Measurements from ENCODE around the gene ARL14EP. TPM values are rescaled to one million over a fixed set of nuclear protein-coding genes. Genes with fewer than 3 reads are reported as not detected.

The ARL14EP gene
- total RNA-seq, 1 donor from 2014 or later, result 27.1 TPM

GRCh38 chr11:30345644-30346043 lies 22.7 kb downstream of the ARL14EP start:
- no peak for DNase-seq (ENCODE audit: low read depth)
- Histone ChIP-seq H3K27me3 (ENCODE audit: control insufficient read depth, insufficient read depth, low read length) (no peaks in the 10 kb centered on the region), H3K4me3 (ENCODE audit: low read depth, low read length) (no peak overlapping the region), H3K36me3 (ENCODE audit: control insufficient read depth, insufficient read depth, low read length) (no peaks in the 10 kb centered on the region)
- no peak for TF ChIP-seq CTCF (IDR thresholded peaks at IDR 0.05; ENCODE audit: insufficient read depth, low read length, poor library complexity, severe bottlenecking)

- Histone ChIP-seq H3K36me3 (ENCODE audit: control insufficient read depth, insufficient read depth, low read length) (no peaks in the 10 kb centered on the region), H3K27me3 (ENCODE audit: control insufficient read depth, insufficient read depth, low read length) (no peaks in the 10 kb centered on the region), H3K4me3 (ENCODE audit: low read depth, low read length) (no peak overlapping the region)
- DNase-seq (ENCODE audit: low read depth), result peak; percentile 14
- peak; percentile 50 for TF ChIP-seq CTCF (IDR thresholded peaks at IDR 0.05; ENCODE audit: insufficient read depth, low read length, poor library complexity, severe bottlenecking)
Measured at GRCh38 chr11:30346068-30346688, 23.3 kb downstream of the ARL14EP start.

- TF ChIP-seq CTCF (IDR thresholded peaks at IDR 0.05; ENCODE audit: insufficient read depth, low read length, poor library complexity, severe bottlenecking), result no peak
- no peak for DNase-seq (ENCODE audit: low read depth)
- no peak overlapping the region for H3K4me3 ChIP-seq (ENCODE audit: low read depth, low read length)
- no peaks in the 10 kb centered on the region for H3K27me3 ChIP-seq (ENCODE audit: control insufficient read depth, insufficient read depth, low read length)
- no peaks in the 10 kb centered on the region for H3K36me3 ChIP-seq (ENCODE audit: control insufficient read depth, insufficient read depth, low read length)
Measured at GRCh38 chr11:30348035-30348434, 25.1 kb downstream of the ARL14EP start.

- Histone ChIP-seq H3K27me3 (ENCODE audit: control insufficient read depth, insufficient read depth, low read length) (no peaks in the 10 kb centered on the region), H3K36me3 (ENCODE audit: control insufficient read depth, insufficient read depth, low read length) (no peaks in the 10 kb centered on the region), H3K4me3 (ENCODE audit: low read depth, low read length) (no peak overlapping the region)
- TF ChIP-seq CTCF (IDR thresholded peaks at IDR 0.05; ENCODE audit: insufficient read depth, low read length, poor library complexity, severe bottlenecking), result no peak
- DNase-seq (ENCODE audit: low read depth), result no peak
Measured at GRCh38 chr11:30349885-30350284, 27.0 kb downstream of the ARL14EP start.

GRCh38 chr11:30350384-30350783 lies 27.5 kb downstream of the ARL14EP start:
- no peak overlapping the region for H3K4me3 ChIP-seq (ENCODE audit: low read depth, low read length)
- H3K27me3 ChIP-seq (ENCODE audit: control insufficient read depth, insufficient read depth, low read length), result no peaks in the 10 kb centered on the region
- no peak for TF ChIP-seq CTCF (IDR thresholded peaks at IDR 0.05; ENCODE audit: insufficient read depth, low read length, poor library complexity, severe bottlenecking)
- DNase-seq (ENCODE audit: low read depth), result no peak
- H3K36me3 ChIP-seq (ENCODE audit: control insufficient read depth, insufficient read depth, low read length), result no peaks in the 10 kb centered on the region

DNA sequence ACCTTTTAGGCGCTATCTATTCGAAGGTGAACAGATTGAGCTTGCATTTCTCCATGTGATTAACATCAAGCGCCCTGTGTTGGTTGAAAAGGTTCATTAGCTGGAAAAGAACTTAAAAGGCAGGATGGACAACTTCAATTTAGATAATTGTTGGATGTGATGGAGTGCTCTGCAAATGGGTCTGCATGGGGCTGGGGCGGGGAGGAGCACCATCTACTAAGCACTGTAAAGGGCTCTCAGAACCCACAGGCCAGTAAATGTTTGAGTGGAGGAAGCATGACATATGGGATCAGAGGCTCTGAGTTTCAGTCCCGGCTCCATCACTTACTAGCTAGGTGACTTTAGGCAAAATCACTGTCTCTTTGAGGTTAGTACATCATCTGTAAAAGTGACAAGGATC lies 28.2 kb downstream of the ARL14EP start:
- no peak for TF ChIP-seq CTCF (IDR thresholded peaks at IDR 0.05; ENCODE audit: insufficient read depth, low read length, poor library complexity, severe bottlenecking)
- Histone ChIP-seq H3K4me3 (ENCODE audit: low read depth, low read length) (no peak overlapping the region), H3K36me3 (ENCODE audit: control insufficient read depth, insufficient read depth, low read length) (no peaks in the 10 kb centered on the region), H3K27me3 (ENCODE audit: control insufficient read depth, insufficient read depth, low read length) (no peaks in the 10 kb centered on the region)
- DNase-seq (ENCODE audit: low read depth), result no peak

Data from kidney epithelial cell (primary cell).